Adrenal gland (tissue), 12 donors: ENCODE data around the gene IL36B. TPM values are rescaled to one million over a fixed set of nuclear protein-coding genes. Genes with fewer than 3 reads are reported as not detected.

Experiments used
- DNase-seq, 7 donors: peaks; one replicate each; pipeline ENCODE4 v3.0.0-alpha.2; 2019 to 2020
- H3K27ac ChIP-seq, 5 donors: fragments of 200-600 bp; sonication (generic) in 4 of 5; 1 replicate in 3 of 5; 2 replicates in 2 of 5; pipeline versions ENCODE4 v1.5.1 to v1.8.0; 2016 to 2020; ENCODE audit warnings: mild to moderate bottlenecking in 1 of 5
- H3K27me3 ChIP-seq: fragments of 200-600 bp; 2 replicates; pipeline ENCODE4 v1.8.0; 2021
- H3K36me3 ChIP-seq, 2 donors: fragments of 200-600 bp; replicated peaks in 1 of 2; 1 replicate in 1 of 2; 2 replicates in 1 of 2; pipeline versions ENCODE4 v1.5.1 to v1.8.0; 2018 to 2022
- H3K4me1 ChIP-seq, 2 donors: fragments of 200-600 bp; replicated peaks in 1 of 2; 1 replicate in 1 of 2; 2 replicates in 1 of 2; pipeline versions ENCODE4 v1.5.1 to v1.8.0; 2018 to 2021
- H3K4me3 ChIP-seq, 4 donors: fragments of 200-600 bp; sonication (generic) in 3 of 4; one replicate each; pipeline ENCODE4 v1.5.1; 2016 to 2018
- H3K9me3 ChIP-seq, 3 donors: fragments of 200-600 bp; sonication (generic) in 1 of 3; replicated peaks in 1 of 3; 1 replicate in 2 of 3; 2 replicates in 1 of 3; pipeline versions ENCODE4 v1.5.1 to v1.8.0; 2016 to 2021
- POLR2A ChIP-seq, 2 donors: fragments of 450-650 bp; IDR thresholded peaks; one replicate each; pipeline ENCODE4 v1.6.1; 2017; ENCODE audit warnings: antibody characterized with exemption in 2 of 2, mild to moderate bottlenecking in 2 of 2, moderate library complexity in 1 of 2
- WGBS, 4 donors: extraction: QIAGEN DNeasy Blood & Tissue Kit in 2 of 4; methylation state at CpG; one replicate each; pipeline versions ENCODE4 v1.1.5 to v1.1.7; 2013 to 2017; 5-methylcytosine and 5-hydroxymethylcytosine counted together
- intact Hi-C, 2 donors: fragments of 100-400 bp; cut with DNase I; formaldehyde crosslinking; loops; one replicate each; pipeline versions ENCODE4 v1.14.1 to v1.15.0; 2022 to 2023
- polyA plus RNA-seq, 3 donors: library from polyadenylated mRNA; stranded (reverse); fragments of 200-250 nt in 2 of 3; fragments of 350-450 nt in 1 of 3; fragmentation: Illumina TruSeq in 1 of 3; extraction: RNeasy Lipid Tissue Mini Kit (QIAGEN cat#74804) in 1 of 3; gene quantifications; one replicate each; pipeline ENCODE4 v1.2.3, GENCODE V29; 2013 to 2014
- total RNA-seq, 9 donors: library from RNA; depleted of rRNA in 4 of 9; stranded (reverse); fragments of >200 nt in 4 of 9; fragments of 120-200 nt in 1 of 9; fragmentation: NEBNext Ultra II Directional in 1 of 9; extraction: Animal tissue kit (Norgen Biotek cat#: 25700) in 1 of 9; gene quantifications; one replicate each; pipeline versions ENCODE4 v1.1.0 to v1.2.4, GENCODE V29; 2013 to 2023
- TF ChIP-seq, protein P1 (sequence below), 6 experiments: fragments of 450-650 bp in 4 of 6; fragments of 200-600 bp in 2 of 6; sonication (generic) in 1 of 6; IDR thresholded peaks; 1 replicate in 5 of 6; 2 replicates in 1 of 6; pipeline versions ENCODE4 v1.5.1 to v1.8.0; 2016 to 2021; ENCODE audit warnings: antibody characterized with exemption in 6 of 6, mild to moderate bottlenecking in 2 of 6, moderate library complexity in 1 of 6
- donor health status: healthy with polysubstance abuse.
- donor health status: Bipolar disorder and iron deficiency.
- donor health status: DM: yes; HTN: yes; CAD: no.
- donor health status: DM: no; HTN: no; CAD: no.
- donor health status: DM: no; HTN: no; CAD: no.
- donor health status: DM: yes; HTN: yes; CAD: no.

The IL36B gene
- total and polyA plus RNA-seq, 12 donors = not detected

GRCh38 chr2:113061896-113062770, 9.5 kb upstream of the IL36B start:
- H3K36me3 ChIP-seq = no peaks in the 10 kb centered on the region
- no peaks in the 10 kb centered on the region for H3K4me1 ChIP-seq
- no peak for TF ChIP-seq POLR2A (IDR thresholded peaks at IDR 0.05)
- TF ChIP-seq, protein P1, sequence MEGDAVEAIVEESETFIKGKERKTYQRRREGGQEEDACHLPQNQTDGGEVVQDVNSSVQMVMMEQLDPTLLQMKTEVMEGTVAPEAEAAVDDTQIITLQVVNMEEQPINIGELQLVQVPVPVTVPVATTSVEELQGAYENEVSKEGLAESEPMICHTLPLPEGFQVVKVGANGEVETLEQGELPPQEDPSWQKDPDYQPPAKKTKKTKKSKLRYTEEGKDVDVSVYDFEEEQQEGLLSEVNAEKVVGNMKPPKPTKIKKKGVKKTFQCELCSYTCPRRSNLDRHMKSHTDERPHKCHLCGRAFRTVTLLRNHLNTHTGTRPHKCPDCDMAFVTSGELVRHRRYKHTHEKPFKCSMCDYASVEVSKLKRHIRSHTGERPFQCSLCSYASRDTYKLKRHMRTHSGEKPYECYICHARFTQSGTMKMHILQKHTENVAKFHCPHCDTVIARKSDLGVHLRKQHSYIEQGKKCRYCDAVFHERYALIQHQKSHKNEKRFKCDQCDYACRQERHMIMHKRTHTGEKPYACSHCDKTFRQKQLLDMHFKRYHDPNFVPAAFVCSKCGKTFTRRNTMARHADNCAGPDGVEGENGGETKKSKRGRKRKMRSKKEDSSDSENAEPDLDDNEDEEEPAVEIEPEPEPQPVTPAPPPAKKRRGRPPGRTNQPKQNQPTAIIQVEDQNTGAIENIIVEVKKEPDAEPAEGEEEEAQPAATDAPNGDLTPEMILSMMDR (IDR thresholded peaks at IDR 0.05) = no peak
- WGBS, 4 donors = 83 to 87% (median 84%) methylated on average over 9 to 18 of the region's 18 CpGs
- no peaks in the 10 kb centered on the region for H3K9me3 ChIP-seq
- intact Hi-C loops = no loop called here
- DNase-seq = no peak
- H3K4me3 ChIP-seq = no peak overlapping the region
- peaks cover 4% of the 10 kb centered on the region for H3K27me3 ChIP-seq
- no peak overlapping the region for H3K27ac ChIP-seq

GRCh38 chr2:113061241-113061640, 8.6 kb upstream of the IL36B start:
- no peak for DNase-seq
- H3K9me3 ChIP-seq = no peaks in the 10 kb centered on the region
- no peak for TF ChIP-seq POLR2A (IDR thresholded peaks at IDR 0.05)
- TF ChIP-seq, protein P1 (IDR thresholded peaks at IDR 0.05) = no peak
- intact Hi-C loops = no loop called here
- H3K4me1 ChIP-seq = no peaks in the 10 kb centered on the region
- 42 to 80% (median 77%) methylated on average over 2 of the region's 2 CpGs for WGBS, 4 donors
- H3K4me3 ChIP-seq = no peak overlapping the region
- no peak overlapping the region for H3K27ac ChIP-seq
- no peaks in the 10 kb centered on the region for H3K36me3 ChIP-seq
- H3K27me3 ChIP-seq = peaks cover 4% of the 10 kb centered on the region

DNA sequence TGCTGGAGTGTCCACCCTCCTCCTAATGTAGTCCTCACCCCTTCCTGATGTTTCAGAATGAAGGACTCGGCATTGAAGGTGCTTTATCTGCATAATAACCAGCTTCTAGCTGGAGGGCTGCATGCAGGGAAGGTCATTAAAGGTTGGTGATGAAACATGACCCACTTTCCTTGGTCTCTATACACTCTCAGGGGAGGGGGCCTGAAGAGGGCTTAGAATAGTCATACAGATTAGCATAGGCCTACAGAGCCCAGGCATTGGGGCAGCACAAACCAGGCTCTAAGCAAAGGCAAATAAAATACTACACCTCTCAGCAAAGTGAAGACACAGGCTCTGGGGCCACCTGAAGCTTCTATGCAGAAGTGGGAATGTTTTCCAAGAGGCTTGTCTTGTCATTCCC, 8.1 kb upstream of the IL36B start:
- Histone ChIP-seq H3K27ac (no peak overlapping the region), H3K9me3 (no peaks in the 10 kb centered on the region), H3K36me3 (no peaks in the 10 kb centered on the region), H3K4me3 (no peak overlapping the region), H3K4me1 (no peaks in the 10 kb centered on the region), H3K27me3 (peaks cover 4% of the 10 kb centered on the region)
- WGBS, 4 donors = 56 to 73% (median 64%) methylated on average over 1 of the region's 1 CpG
- no peak for DNase-seq
- intact Hi-C loops = no loop called here
- no peak for TF ChIP-seq POLR2A (IDR thresholded peaks at IDR 0.05)
- TF ChIP-seq, protein P1 (IDR thresholded peaks at IDR 0.05) = no peak

DNA sequence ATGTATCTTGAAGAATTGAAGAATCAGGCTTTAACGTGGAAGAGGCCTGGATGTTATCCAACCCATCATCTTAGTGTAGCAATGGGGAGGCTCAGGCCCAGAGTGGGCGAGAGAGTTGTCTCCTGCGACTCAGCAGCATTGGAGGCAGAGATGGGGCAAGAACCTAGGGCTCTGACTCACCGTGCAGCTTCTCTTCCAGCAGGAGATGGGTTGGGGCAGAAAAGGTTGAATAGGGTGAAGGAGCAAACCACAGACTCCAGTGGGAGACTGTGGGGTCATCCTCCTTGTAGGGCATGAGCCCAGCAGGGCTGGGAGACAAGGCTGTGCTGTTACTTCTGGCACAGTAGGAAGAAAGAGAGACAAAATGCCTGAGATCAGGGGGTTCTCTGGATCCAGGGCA, 7.7 kb upstream of the IL36B start:
- WGBS, 4 donors = 68 to 86% (median 72%) methylated on average over 4 of the region's 4 CpGs
- intact Hi-C loops = no loop called here

More for the DNA sequence above, 7.7 kb upstream of the IL36B start:
- Histone ChIP-seq H3K9me3 (no peaks in the 10 kb centered on the region), H3K27me3 (peaks cover 4% of the 10 kb centered on the region), H3K4me1 (no peaks in the 10 kb centered on the region), H3K4me3 (no peak overlapping the region), H3K27ac (no peak overlapping the region), H3K36me3 (no peaks in the 10 kb centered on the region)
- no peak for DNase-seq
- TF ChIP-seq, protein P1 (IDR thresholded peaks at IDR 0.05) = no peak
- no peak for TF ChIP-seq POLR2A (IDR thresholded peaks at IDR 0.05)
